Heart left ventricle (tissue), 16 donors: Measurements from ENCODE around the gene CYP4F11. TPM values are rescaled to one million over a fixed set of nuclear protein-coding genes. Genes with fewer than 3 reads are reported as not detected.
A peak's percentile ranks its signal among the peaks of the same experiment; 100 is the strongest.

ENCODE experiments used
- ATAC-seq, 4 donors: fragments of 200-7000 bp; cut with Tn5 transposase; one replicate each; pipeline ENCODE4 v1.9.1; 2020 to 2022; ENCODE audit warnings: moderate library complexity in 4 of 4, mild to moderate bottlenecking in 3 of 4, moderate number of reproducible peaks in 1 of 4
- DNase-seq, 5 donors: peaks; one replicate each; pipeline ENCODE4 v3.0.0-alpha.2; 2020
- H3K27ac ChIP-seq, 12 donors: fragments of 200-600 bp; sonication (generic) in 4 of 12; one replicate each; pipeline versions ENCODE4 v1.5.0 to v1.8.0; 2016 to 2022; ENCODE audit warnings: mild to moderate bottlenecking in 2 of 12
- H3K27me3 ChIP-seq, 9 donors: fragments of 200-600 bp; sonication (generic) in 2 of 9; one replicate each; pipeline versions ENCODE4 v1.5.1 to v1.8.0; 2016 to 2022; ENCODE audit warnings: mild to moderate bottlenecking in 3 of 9
- H3K36me3 ChIP-seq, 9 donors: fragments of 200-600 bp; sonication (generic) in 2 of 9; one replicate each; pipeline versions ENCODE4 v1.5.0 to v1.8.0; 2018 to 2022; ENCODE audit warnings: mild to moderate bottlenecking in 2 of 9
- H3K4me1 ChIP-seq, 12 donors: fragments of 200-600 bp; sonication (generic) in 4 of 12; one replicate each; pipeline versions ENCODE4 v1.5.0 to v1.8.0; 2016 to 2022; ENCODE audit warnings: mild to moderate bottlenecking in 3 of 12
- H3K4me3 ChIP-seq, 12 donors: fragments of 200-600 bp; sonication (generic) in 4 of 12; one replicate each; pipeline versions ENCODE4 v1.5.0 to v1.8.0; 2017 to 2022; ENCODE audit warnings: mild to moderate bottlenecking in 9 of 12, moderate library complexity in 4 of 12
- H3K9me3 ChIP-seq, 12 donors: fragments of 200-600 bp; sonication (generic) in 4 of 12; one replicate each; pipeline versions ENCODE4 v1.5.0 to v1.8.0; 2016 to 2022; ENCODE audit warnings: mild to moderate bottlenecking in 1 of 12
- POLR2A ChIP-seq, 2 donors: fragments of 450-650 bp; IDR thresholded peaks; one replicate each; pipeline ENCODE4 v1.6.1; 2017; ENCODE audit warnings: antibody characterized with exemption in 2 of 2, mild to moderate bottlenecking in 2 of 2, moderate library complexity in 2 of 2
- WGBS, 4 donors: extraction: QIAGEN DNeasy Blood & Tissue Kit in 2 of 4; methylation state at CpG; one replicate each; pipeline versions ENCODE4 v1.1.5 to v1.1.7; 2013 to 2018; 5-methylcytosine and 5-hydroxymethylcytosine counted together
- intact Hi-C, 10 donors: fragments of 100-400 bp; cut with DNase I; formaldehyde crosslinking; loops; one replicate each; pipeline versions ENCODE4 v1.11.1 to v1.14.2; 2022
- long read RNA-seq, 3 donors: library from polyadenylated mRNA; unstranded; transcript quantifications; one replicate each; pipeline ENCODE4 v2.0.0, GENCODE V29; 2020 to 2021
- polyA plus RNA-seq, 2 donors: library from polyadenylated mRNA; stranded (reverse); fragments of 200-250 nt; gene quantifications; one replicate each; pipeline ENCODE4 v1.2.3, GENCODE V29; 2013
- total RNA-seq, 9 donors: library from RNA; depleted of rRNA in 2 of 9; stranded (reverse); fragments of >200 nt in 2 of 9; fragmentation: NEBNext Ultra II Directional in 3 of 9; extraction: Animal tissue kit (Norgen Biotek cat#: 25700) in 3 of 9; gene quantifications; one replicate each; pipeline versions ENCODE4 v1.1.0 to v1.2.4, GENCODE V29; 2016 to 2023
- TF ChIP-seq, protein P1 (sequence below), 12 donors: fragments of 200-600 bp; sonication (generic) in 4 of 12; IDR thresholded peaks; one replicate each; pipeline versions ENCODE4 v1.5.0 to v1.8.0; 2018 to 2022; ENCODE audit warnings: antibody characterized with exemption in 12 of 12, mild to moderate bottlenecking in 5 of 12
- donor health status: ischemic (EF 13 %, LVEDD 7.1; RV severe dilation, severe dysfunction).
- donor health status: healthy with polysubstance abuse.
- donor health status: DM: no; HTN: yes; CAD: no.
- donor health status: DM: no; HTN: no; CAD: no.
- donor health status: ischemic (EF 25% LVEDD 6.9; RV normal size, moderate dysfunction).
- donor health status: ischemic (EF 25% LVEDD 5.7; RV mildly dilated, moderate dysfunction).
- donor health status: healthy.
- donor health status: DM: yes; HTN: yes; CAD: no.
- donor health status: ischemic (EF 35%, LVEDD 5.7; RV mildly dilated, moderate dysfunction).
- donor health status: nonischemic (EF 11% LVEDD 7.7; RV severe dilation, severe dysfunction).
- donor health status: DM: yes; HTN: yes; CAD: no.
- donor health status: PGD.
- donor health status: ischemic (EF 29% LVEDD 5.4; RV normal size, mild dysfunction).
- donor health status: nonischemic (EF 23%, LVEDD 6.1; RV moderate dilation, normal function).

Gene CYP4F11, protein sequence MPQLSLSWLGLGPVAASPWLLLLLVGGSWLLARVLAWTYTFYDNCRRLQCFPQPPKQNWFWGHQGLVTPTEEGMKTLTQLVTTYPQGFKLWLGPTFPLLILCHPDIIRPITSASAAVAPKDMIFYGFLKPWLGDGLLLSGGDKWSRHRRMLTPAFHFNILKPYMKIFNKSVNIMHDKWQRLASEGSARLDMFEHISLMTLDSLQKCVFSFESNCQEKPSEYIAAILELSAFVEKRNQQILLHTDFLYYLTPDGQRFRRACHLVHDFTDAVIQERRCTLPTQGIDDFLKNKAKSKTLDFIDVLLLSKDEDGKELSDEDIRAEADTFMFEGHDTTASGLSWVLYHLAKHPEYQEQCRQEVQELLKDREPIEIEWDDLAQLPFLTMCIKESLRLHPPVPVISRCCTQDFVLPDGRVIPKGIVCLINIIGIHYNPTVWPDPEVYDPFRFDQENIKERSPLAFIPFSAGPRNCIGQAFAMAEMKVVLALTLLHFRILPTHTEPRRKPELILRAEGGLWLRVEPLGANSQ
- total RNA-seq (1 to 10 TPM in 2 of 9 donors, under 1 TPM in 4, not detected in 3; 0.07 to 1.6 (median 0.27) TPM), polyA plus RNA-seq (under 1 TPM in 1 of 2 donors, not detected in 1; 0.27 TPM)
- long read RNA-seq, donor 1, partial matches to known transcripts, result 0 of 2 reads
- long read RNA-seq, donor 1, other reads (novel, unspliced or antisense), result 1 of 2 reads
- long read RNA-seq, donor 2, result 0 reads
- long read RNA-seq, donor 3, result 0 reads

- H3K4me1 ChIP-seq, result peaks cover 0 to 7% (median 0%) of the 10 kb centered on the region in 12 donors
- DNase-seq, result peak; percentile 22 to 84 (median 70)
- H3K9me3 ChIP-seq, result peaks cover 0 to 6% (median 0%) of the 10 kb centered on the region in 12 donors
- TF ChIP-seq, protein P1, sequence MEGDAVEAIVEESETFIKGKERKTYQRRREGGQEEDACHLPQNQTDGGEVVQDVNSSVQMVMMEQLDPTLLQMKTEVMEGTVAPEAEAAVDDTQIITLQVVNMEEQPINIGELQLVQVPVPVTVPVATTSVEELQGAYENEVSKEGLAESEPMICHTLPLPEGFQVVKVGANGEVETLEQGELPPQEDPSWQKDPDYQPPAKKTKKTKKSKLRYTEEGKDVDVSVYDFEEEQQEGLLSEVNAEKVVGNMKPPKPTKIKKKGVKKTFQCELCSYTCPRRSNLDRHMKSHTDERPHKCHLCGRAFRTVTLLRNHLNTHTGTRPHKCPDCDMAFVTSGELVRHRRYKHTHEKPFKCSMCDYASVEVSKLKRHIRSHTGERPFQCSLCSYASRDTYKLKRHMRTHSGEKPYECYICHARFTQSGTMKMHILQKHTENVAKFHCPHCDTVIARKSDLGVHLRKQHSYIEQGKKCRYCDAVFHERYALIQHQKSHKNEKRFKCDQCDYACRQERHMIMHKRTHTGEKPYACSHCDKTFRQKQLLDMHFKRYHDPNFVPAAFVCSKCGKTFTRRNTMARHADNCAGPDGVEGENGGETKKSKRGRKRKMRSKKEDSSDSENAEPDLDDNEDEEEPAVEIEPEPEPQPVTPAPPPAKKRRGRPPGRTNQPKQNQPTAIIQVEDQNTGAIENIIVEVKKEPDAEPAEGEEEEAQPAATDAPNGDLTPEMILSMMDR (IDR thresholded peaks at IDR 0.05), result no peak
- TF ChIP-seq POLR2A (IDR thresholded peaks at IDR 0.05), result no peak
- peaks cover 0 to 68% (median 19%) of the 10 kb centered on the region in 9 donors for H3K27me3 ChIP-seq
- WGBS, 4 donors, result 38 to 62% (median 44%) methylated on average over 3 to 10 of the region's 10 CpGs
- peak; percentile 54 to 95 (median 76) for ATAC-seq
- H3K36me3 ChIP-seq, result no peaks in the 10 kb centered on the region
- intact Hi-C loops, result no loop called here
- H3K27ac ChIP-seq, result peak within 1 kb of the TSS in 1 of 12 donors; percentile 38
- no peak within 1 kb of the TSS for H3K4me3 ChIP-seq
Measured at GRCh38 chr19:15934332-15935078, at the start of gene CYP4F11. Gene CYP4F11 (minus strand): TSS chr19:15934529. CDS start chr19:15934408, 121 bp downstream.

GRCh38 chr19:15979293-15979692 is 45.0 kb upstream of the CYP4F11 start:
- no peak for DNase-seq
- Histone ChIP-seq H3K36me3 (no peaks in the 10 kb centered on the region), H3K4me1 (no peaks in the 10 kb centered on the region), H3K27ac (no peak overlapping the region), H3K27me3 (peaks cover 0 to 21% (median 7%) of the 10 kb centered on the region in 9 donors), H3K9me3 (peaks cover 0 to 29% (median 9%) of the 10 kb centered on the region in 12 donors), H3K4me3 (no peak overlapping the region)
- ATAC-seq, result no peak
- TF ChIP-seq POLR2A (IDR thresholded peaks at IDR 0.05), result no peak
- TF ChIP-seq, protein P1 (IDR thresholded peaks at IDR 0.05), result no peak
- WGBS, 4 donors, result 67 to 92% (median 82%) methylated on average over 4 of the region's 4 CpGs
- intact Hi-C loops, result no loop called here

DNA sequence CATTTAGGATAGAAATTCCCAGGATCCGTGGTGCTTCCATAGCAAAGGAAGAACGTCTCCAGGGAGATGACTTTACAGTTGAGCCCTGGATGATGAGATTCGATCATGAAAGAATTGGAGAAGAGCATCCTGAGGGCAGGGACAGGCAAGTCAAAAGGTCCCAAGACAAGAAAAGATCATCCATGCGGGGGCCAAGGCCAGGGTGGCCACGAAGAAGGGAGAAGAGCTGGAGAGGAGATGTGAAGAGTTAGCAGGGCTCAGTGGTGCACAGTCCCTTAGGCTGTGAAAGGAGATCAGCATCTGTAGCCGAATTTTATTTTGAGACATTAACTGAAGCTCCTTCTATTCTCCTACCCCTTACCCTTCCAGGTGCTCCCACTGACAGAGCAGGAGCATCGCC is 43.4 kb upstream of the CYP4F11 start:
- 49 to 69% (median 61%) methylated on average over 7 of the region's 7 CpGs for WGBS, 4 donors
- H3K9me3 ChIP-seq, result peaks cover 0 to 18% (median 6%) of the 10 kb centered on the region in 12 donors
- TF ChIP-seq, protein P1 (IDR thresholded peaks at IDR 0.05), result no peak
- no peak overlapping the region for H3K4me3 ChIP-seq
- no peak for ATAC-seq
- no peaks in the 10 kb centered on the region for H3K36me3 ChIP-seq
- H3K4me1 ChIP-seq, result no peaks in the 10 kb centered on the region
- H3K27me3 ChIP-seq, result peaks cover 0 to 21% (median 7%) of the 10 kb centered on the region in 9 donors
- intact Hi-C loops, result no loop called here
- no peak for DNase-seq
- no peak overlapping the region for H3K27ac ChIP-seq
